HG03280 (cell line): ENCODE results near the gene FOXN4.

Source experiments
- ATAC-seq: cut with Tn5 transposase; IDR thresholded peaks from one replicate; pipeline ENCODE4 v1.9.1; 2021; ENCODE audit warnings: mild to moderate bottlenecking, moderate library complexity; ENCODE audit not compliant: unreplicated experiment

Gene FOXN4

GRCh38 chr12:109284392-109284791 is 24.7 kb downstream of the FOXN4 start:
- no peak for ATAC-seq

GRCh38 chr12:109281452-109281851 is 27.6 kb downstream of the FOXN4 start:
- ATAC-seq: no peak

GRCh38 chr12:109279525-109279924 is 29.6 kb downstream of the FOXN4 start:
- ATAC-seq: no peak

DNA sequence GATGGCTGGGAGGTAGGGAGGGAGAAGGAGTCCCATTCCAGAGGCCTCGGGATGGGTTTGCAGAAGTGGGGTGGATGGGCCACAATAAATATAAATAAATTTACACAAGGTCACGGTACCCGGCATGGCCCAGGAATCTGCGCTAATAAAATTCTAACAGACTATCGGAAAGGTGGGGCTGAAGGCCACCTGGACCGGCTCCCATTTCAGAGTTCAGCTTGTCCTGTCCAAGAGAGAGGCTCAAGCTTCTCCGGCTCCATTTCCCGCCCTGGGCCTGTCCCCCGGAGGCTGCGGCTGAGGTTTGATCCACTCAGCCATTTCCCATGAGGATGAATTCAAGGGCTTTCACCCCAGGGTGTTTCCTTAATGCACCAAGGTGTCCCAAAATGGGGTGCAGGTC is 30.2 kb downstream of the FOXN4 start:
- ATAC-seq: no peak

DNA sequence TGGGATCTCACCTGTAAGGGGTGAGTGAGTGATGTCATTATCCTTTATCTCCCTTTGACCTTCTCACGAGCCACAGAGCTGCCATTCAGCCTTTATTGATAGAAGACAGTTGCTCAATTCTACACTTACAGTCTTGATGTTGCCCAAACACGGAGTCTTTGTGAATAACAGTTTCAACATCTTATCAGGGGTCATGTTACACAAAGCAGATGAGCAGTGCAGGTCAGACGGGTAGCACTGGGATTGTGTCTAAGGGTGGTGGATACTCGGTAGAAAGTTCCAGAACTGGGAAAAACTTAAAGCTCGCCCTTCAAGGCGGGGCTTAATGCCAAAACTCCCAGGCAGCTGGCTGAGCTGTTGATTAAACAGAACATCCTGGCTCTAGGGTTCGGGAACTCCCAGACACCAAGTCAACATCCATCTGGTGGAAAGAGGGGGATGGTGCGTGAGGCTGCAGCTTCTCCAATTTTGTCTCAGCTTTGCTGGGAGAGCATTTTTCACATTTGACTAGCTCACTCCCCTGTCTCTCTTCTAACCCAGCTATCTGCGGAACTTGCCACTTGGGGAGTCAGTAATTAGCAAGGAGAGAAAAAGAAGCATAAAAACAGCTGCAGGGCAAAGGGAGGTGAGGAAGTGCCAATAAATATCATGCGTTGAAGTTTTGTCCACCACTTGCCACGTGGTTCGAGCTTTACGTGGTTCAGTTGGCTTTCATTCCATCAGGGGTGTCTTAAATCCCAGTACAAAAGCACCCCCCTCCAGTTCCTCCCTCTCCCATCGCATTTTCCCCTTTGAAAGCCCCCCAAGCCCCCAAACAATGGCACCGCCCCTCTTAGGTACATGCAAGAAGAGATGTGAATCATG is 31.0 kb downstream of the FOXN4 start:
- ATAC-seq: no peak

DNA sequence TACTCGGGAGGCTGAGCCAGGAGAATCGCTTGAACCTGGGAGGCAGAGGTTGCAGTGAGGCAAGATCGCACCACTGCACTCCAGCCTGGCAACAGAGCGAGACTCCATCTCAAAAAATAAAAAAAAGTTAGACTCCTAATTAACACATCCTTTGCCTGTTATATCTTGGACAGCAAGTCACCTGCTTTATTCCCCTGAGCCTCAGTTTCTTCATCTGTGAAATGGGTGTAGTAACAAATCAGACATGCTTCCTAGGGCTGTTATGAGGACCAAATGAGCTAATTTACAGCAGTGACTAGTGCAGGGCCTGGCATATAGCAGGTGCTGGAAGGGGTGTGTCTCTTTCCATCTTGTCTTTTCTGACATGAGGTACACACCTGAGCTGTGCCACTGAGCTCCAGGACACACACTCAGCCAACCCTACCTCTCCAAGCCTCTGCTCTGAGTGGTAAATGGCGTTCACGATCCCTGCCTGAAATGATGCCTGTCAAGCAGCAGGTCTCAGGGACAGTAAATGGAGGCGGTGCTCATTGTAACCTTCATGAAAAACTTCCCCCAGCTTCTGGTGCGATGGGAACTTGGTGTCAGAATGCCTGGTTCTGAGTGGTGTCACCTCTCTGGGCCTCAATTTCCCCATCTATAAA is 31.7 kb downstream of the FOXN4 start:
- no peak for ATAC-seq

- no peak for ATAC-seq
These were observed 32.9 kb downstream of the FOXN4 start for GRCh38 chr12:109276160-109276559.

DNA sequence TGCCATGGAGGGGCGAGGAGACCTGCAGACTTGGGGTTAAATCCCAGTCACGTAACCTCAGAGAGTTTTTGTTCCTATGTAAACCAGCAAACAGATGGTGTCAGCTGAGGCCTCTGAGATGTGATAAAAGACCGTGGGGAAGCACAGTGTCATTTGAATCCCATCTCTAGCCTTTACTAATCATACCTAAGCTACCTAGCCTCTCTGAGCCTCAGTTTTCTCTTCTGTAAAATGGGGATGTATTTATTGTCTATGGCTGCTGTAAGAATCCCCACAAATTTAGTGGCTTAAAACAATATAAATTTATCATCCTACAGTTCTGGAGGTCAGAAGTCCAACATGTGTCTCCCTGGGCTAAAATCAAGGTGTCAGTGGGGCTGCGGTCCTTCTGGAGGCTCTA is 33.9 kb downstream of the FOXN4 start:
- ATAC-seq: no peak

DNA sequence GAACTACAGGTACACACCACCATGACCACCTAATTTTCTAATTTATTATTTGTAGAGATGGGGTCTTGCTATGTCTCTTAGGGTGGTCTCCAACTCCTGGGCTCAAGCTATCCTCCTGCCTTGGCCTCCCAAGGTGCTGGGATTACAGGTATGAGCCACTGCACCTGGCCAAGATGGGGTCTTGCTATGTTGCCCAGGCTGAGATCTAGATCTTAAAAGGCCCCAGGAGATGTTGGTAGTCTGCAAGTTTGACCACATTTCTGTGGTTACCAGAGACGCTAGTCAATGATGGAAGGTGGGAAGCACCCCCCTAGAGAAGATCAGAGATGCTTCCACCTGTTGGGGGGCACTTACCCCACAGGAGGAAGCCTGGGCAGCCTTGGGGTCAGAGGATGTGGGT is 34.7 kb downstream of the FOXN4 start:
- ATAC-seq: no peak

DNA sequence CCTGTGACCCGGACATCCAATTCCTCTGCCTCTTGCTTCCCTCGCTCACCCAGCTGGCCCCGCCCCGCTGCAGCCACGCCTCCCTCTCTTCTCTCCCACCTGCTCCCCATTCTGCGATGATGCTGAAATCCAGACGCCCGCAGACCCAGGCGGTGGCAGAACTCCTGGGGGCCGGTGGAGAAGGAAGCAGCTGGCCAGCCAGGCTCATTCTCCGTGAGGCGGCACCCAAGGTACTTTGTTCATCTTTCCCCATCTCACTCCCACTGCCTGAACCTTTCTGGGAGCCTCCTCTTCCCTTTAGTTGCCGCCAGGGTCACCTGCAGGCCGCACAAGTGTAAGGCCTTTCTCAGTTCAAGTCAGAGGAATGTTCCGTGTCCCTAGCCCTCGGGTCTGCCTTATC is 35.7 kb downstream of the FOXN4 start:
- no peak for ATAC-seq

DNA sequence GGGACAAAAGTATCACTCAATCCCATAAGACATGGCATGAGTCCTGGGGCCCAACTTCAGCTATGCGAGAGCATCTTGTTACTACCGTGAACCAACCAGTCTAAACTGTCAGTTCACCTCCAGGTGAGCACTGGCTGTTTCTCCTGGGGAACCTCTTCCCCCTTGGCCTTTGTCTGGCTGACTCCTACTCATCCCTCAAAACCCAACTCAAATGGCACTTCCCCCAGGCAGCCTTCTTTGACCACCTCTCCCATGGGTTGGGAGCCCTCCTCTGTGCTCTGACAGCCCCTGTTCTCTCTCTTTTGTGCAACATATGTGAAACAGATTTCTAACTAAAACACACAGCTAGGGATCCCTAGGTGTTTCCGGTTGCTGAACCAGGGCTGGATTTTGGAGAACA is 37.7 kb downstream of the FOXN4 start:
- no peak for ATAC-seq

- no peak for ATAC-seq
These were observed 38.6 kb downstream of the FOXN4 start for GRCh38 chr12:109270494-109270893.

GRCh38 chr12:109269428-109269827 is 39.7 kb downstream of the FOXN4 start:
- no peak for ATAC-seq

GRCh38 chr12:109268896-109269295 is 40.2 kb downstream of the FOXN4 start:
- no peak for ATAC-seq

DNA sequence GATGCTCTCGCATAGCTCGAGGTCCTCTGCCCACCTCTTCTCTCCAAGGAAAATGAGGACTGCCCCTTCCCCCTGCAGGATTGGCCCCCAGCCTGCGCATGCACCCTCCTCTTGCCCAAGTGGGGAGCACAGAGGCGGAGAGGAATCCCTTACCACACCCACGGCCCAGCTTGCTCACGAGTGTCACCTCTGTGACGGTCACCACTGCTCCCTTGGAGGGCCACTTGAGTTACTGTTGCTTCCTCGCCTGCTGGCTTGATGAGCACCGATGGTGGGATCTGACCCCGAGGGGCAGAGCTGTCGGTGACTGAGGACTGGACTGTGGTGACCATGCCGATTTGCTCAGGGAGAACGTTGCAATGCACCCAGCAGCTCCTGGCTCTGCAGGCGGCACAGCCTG is 41.7 kb downstream of the FOXN4 start:
- no peak for ATAC-seq

GRCh38 chr12:109266106-109266879 is 42.8 kb downstream of the FOXN4 start:
- no peak for ATAC-seq

GRCh38 chr12:109264943-109265650 is 44.0 kb downstream of the FOXN4 start:
- no peak for ATAC-seq

- no peak for ATAC-seq
These were observed 44.8 kb downstream of the FOXN4 start for GRCh38 chr12:109264095-109264942.

DNA sequence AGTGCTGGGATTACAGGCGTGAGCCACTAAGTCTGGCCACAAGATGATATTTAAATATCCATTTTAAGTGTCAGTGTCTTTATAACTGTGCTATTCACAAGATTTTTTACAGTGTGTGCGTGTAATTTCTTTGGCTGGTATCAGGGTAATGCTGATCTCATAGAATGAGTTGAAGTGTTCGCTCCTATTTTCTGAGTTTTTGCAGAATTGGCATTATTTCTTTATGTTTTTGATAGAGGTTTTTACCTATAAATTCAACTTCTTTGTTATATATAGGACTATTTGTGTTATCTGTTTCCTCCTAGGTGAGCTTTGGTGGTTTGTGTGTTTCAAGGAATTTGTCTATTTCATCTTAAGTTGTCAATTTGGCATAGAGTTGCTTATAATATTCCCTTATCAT is 45.6 kb downstream of the FOXN4 start:
- ATAC-seq: no peak

GRCh38 chr12:109261939-109262338 is 47.1 kb downstream of the FOXN4 start:
- no peak for ATAC-seq
